HEK293T (cell line): ENCODE measurements around the gene MICAL2.

ENCODE experiments used
- CTBP1 ChIP-seq: fragments of 450-650 bp; IDR thresholded peaks from 2 replicates; pipeline ENCODE4 v1.6.1; 2016; ENCODE audit warnings: borderline replicate concordance
- SUZ12 ChIP-seq: fragments of 450-650 bp; IDR thresholded peaks from 2 replicates; pipeline ENCODE4 v1.6.1; 2016; ENCODE audit warnings: mild to moderate bottlenecking

DNA sequence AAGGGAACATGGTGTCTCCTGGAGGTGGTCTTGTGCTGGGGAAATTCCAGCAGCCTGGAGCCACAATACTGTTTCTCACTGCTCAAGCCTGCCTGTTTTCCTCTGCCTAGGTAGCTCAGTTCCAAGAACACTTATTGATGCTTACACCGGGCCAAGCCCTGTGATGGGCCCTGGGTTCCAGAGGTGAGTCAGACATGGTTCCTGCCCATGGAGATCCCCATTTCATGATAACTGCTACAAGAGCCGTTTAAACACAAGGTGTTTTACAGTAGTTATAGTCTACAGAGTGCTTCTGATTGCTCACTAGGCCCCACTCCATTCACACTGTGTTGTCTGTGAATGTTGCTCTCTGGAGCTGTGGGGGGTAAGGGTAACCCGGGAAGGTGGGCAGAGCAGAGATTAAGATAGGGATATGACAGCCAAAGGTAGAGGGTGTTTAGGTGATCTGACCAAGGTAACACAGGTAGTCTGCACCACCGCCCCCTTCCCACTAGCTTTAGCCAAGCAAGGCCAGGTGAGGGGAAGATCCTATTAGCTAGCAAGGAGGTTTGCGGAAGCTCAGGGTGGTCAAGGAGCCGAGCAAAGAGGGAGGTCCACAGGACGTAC, 696 bp upstream of the MICAL2 start:
- TF ChIP-seq SUZ12 (no peak), CTBP1 (no peak)
